HL-60/S4 (cell line): Measurements from ENCODE around the gene PNMA8B.

ENCODE experiments used
- in situ Hi-C: fragments of 300-500 bp; cut with MboI; formaldehyde crosslinking; loops from 2 replicates; pipeline ENCODE4 v1.14.3; 2022; ENCODE audit warnings: low sequenced_read_pairs

PNMA8B gene

GRCh38 chr19:46488551-46488950 is 7.1 kb downstream of the PNMA8B start:
- in situ Hi-C loops, result loop anchor here (10.0 kb wide), 1 partner anchor 94 kb away; no protein-coding TSS in a partner anchor

- in situ Hi-C loops, result loop anchor here (10.0 kb wide), 1 partner anchor 93 kb away; no protein-coding TSS in a partner anchor
These were observed 7.7 kb downstream of the PNMA8B start for GRCh38 chr19:46487802-46488445.

DNA sequence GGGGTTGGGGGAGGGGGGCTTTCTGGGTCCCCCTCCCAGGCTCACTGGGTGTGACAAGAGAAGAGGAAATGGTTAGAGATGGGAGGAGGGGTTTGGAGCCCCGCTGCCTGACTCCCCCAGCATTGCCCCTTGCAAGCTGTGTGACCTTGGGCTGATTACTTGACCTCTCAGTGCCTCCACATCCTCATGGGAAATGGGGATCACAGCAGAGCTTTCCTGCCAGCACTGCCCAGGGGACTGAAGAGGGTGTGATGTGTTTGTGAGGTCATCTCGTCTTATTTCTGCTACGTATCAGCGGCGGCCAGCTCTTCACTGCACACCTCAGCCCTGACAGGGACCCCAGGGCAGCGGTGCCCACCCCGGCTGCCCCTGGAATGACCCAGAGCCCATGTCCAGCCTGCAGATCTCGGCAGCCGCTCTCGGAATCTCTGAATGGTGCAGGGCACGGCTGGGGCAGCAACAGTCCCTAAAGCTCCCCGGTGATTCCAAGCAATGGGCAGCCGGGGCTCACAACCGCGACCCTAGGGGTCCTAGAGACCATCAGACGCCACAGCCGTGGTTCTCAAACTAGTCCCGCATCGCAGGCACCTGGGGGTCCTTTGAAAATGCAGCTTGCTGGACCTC is 8.4 kb downstream of the PNMA8B start:
- in situ Hi-C loops, result loop anchor here (10.0 kb wide), 1 partner anchor 92 kb away; no protein-coding TSS in a partner anchor

DNA sequence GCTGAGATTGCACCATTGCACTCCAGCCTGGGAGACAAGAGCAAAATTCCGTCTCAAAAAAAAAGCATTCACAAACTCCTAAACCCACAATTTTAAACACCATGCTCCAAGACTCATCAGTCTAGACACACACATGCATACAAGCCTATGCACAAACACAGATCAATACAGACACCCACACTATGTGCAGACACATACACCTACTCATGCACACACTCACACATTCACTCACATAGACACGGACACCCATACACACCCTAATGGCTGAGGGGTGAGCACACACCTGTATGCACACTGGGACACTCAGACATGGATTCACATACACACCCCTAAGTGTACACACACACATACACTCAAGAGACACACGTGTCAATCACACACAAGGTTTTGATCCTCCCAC is 9.3 kb downstream of the PNMA8B start:
- in situ Hi-C loops, result loop anchor here (10.0 kb wide), 1 partner anchor 92 kb away; no protein-coding TSS in a partner anchor

GRCh38 chr19:46484656-46485055 is 11.0 kb downstream of the PNMA8B start:
- in situ Hi-C loops, result loop anchor here (10.0 kb wide), 1 partner anchor 90 kb away; no protein-coding TSS in a partner anchor

- in situ Hi-C loops, result loop anchor here (10.0 kb wide), 1 partner anchor 88 kb away; no protein-coding TSS in a partner anchor
These were observed 13.0 kb downstream of the PNMA8B start for GRCh38 chr19:46482631-46483030.

DNA sequence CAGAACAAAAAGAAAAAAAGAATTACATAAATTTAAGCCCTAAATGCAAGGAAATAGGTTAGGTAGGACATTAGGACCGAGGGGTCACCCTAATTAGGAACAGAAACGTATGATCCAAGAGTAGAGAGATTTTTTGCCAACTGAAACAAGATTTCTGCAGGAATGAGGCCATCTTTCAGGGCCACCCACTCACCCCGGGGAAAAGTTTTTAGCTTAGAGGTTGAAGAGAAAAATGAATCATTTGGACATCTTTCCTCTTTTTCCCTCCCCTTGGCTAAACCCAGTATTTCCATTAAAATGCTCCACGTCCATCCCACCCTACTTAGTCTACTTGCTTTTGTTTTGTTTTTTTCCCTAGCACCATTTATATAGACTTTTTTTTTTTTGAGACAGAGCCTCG is 13.7 kb downstream of the PNMA8B start:
- in situ Hi-C loops, result loop anchor here (10.0 kb wide), 1 partner anchor 87 kb away; no protein-coding TSS in a partner anchor

GRCh38 chr19:46481223-46481848 is 14.3 kb downstream of the PNMA8B start:
- in situ Hi-C loops, result loop anchor here (10.0 kb wide), 1 partner anchor 87 kb away; no protein-coding TSS in a partner anchor

DNA sequence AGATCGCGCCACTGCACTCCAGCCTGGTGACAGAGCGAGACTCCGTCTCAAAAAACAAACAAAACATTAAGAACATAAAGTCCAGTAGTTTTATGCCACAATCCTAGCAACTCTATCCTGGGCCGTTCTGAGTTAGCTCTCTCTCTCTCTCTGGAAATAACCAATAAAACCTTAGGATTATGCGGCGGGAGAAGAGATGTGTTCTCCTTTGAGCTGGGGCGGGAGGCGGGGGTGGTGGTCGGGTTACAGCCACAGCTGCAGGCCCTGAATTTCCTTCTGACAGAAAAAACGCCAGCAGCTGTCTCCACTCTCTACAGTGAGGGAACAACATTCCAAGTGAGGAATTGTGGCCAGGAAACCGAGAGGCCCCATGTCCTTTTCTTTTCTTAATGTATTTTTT is 15.3 kb downstream of the PNMA8B start:
- in situ Hi-C loops, result loop anchor here (10.0 kb wide), 1 partner anchor 86 kb away; no protein-coding TSS in a partner anchor

- in situ Hi-C loops, result no loop called here
These were observed 17.2 kb downstream of the PNMA8B start for GRCh38 chr19:46478356-46478986.

DNA sequence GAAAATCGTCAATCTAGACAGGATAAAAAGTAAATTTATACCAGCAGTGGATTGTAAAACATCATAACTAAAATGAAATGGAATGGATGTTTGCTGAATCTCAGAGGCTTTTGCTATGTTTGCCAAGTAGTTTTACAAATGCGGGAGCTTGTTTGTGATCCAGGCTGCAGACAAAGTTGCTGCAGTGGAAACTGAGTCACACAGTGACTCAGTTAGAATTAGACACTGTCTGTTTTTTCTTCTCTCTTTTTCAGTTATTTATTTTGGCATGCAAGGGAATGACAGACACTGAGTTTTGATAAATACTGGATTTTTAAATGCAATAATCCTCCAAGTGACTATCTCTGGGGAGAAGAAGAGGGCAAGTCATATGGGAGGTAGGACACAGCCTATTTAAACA is 19.7 kb downstream of the PNMA8B start:
- in situ Hi-C loops, result no loop called here

DNA sequence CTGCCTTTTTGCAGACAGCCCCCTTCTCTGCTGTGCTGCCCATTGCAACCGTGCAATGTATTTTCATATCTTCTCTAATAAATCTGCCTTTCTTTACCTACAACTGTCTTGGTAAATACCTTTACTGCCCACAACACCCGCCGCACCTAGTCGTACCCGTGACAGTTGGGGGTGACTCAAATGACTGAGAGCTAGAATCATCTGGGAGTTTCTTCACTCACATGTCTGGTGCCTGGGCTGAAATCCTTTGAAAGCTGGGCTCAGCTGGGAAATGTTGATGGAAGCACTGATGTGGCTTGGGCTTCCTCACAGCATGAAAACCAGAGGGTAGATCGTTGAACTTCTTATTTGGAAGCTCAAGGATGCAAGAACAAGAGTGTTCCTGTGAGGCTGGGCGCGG is 21.5 kb downstream of the PNMA8B start:
- in situ Hi-C loops, result no loop called here

DNA sequence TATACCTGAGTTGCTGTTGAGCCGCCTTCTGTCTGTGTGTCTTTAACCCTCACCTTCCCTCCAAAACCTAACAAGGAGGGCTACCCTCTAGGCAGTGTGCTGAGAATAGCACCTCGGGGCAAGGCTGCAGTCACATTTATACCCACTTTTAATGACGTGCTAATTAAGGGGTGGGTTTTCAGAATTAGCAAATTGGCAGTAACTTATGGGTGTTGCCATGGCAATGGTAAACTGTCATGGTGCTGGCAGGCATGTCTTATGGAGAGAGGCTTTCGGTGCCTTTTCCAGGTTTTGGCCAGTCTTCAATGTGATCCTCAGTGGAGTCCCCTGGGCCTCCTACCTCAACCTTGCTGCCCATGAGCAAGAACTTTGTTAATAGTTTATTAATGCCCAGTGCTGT is 23.1 kb downstream of the PNMA8B start:
- in situ Hi-C loops, result no loop called here

- in situ Hi-C loops, result no loop called here
These were observed 23.7 kb downstream of the PNMA8B start for GRCh38 chr19:46471811-46472543.

GRCh38 chr19:46471116-46471733 is 24.4 kb downstream of the PNMA8B start, which contains the start of gene PNMA8A:
Gene PNMA8A (minus strand): TSS chr19:46471563. CDS start chr19:46471035, 528 bp downstream.
- in situ Hi-C loops, result no loop called here

GRCh38 chr19:46470376-46470775 is 25.3 kb downstream of the PNMA8B start:
- in situ Hi-C loops, result no loop called here

- in situ Hi-C loops, result no loop called here
These were observed 26.0 kb downstream of the PNMA8B start for GRCh38 chr19:46469541-46470185.

- in situ Hi-C loops, result no loop called here
These were observed 29.0 kb downstream of the PNMA8B start for GRCh38 chr19:46466536-46467196.

DNA sequence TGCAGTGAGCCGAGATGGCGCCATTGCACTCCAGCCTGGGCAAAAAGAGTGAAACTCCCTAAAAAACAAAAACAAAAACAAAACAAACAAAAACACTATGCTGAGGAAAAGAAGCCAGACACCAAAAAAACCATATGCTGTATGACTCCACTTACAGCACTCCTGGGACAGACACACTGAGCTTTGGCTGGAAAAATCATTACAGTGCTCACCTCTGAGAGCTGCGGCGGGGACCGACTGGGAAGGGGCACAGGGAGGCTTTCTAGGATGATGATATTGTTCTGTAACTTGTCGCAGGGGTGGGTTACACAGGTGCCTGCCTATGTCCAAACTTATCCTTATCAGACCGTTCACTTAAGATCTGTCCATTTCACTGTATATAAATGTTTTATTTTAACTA is 32.2 kb downstream of the PNMA8B start:
- in situ Hi-C loops, result no loop called here
